Measurements from ENCODE around the gene ADAT2.

GRCh38 chr6:143426026-143426425 is 24.5 kb downstream of the ADAT2 start:
- no peak for TF ChIP-seq GATA3 (IDR thresholded peaks at IDR 0.05; ENCODE audit: low read depth, low read length)
- TF ChIP-seq GATA2 (IDR thresholded peaks at IDR 0.05; ENCODE audit: low read depth, low read length) = no peak
